AG09319 (cell line): Measurements from ENCODE around the gene C2orf42.
"Not testable (repeated sequence)": the region's sequence is repeated elsewhere in the genome, so short reads cannot be mapped to it uniquely, and the experiment has no call there.

Source experiments
- DNase-seq: peaks from one replicate; pipeline ENCODE4 v3.0.0-alpha.2; 2010; ENCODE audit warnings: low read depth; ENCODE audit errors: extremely low read depth
- CTCF ChIP-seq: IDR thresholded peaks from 2 replicates; pipeline ENCODE4 v1.5.1; 2011; ENCODE audit warnings: low read depth, mild to moderate bottlenecking, inconsistent platforms, low read length, moderate library complexity

C2orf42 gene

GRCh38 chr2:70161069-70161534 lies 29.7 kb downstream of the C2orf42 start:
- DNase-seq: no peak
- no peak for TF ChIP-seq CTCF

- no peak for TF ChIP-seq CTCF
- no peak for DNase-seq
Measured at GRCh38 chr2:70160545-70160944, 30.3 kb downstream of the C2orf42 start.

- DNase-seq: not testable (repeated sequence)
Measured at GRCh38 chr2:70149130-70149686, 41.6 kb downstream of the C2orf42 start.

GRCh38 chr2:70148211-70148760 lies 42.5 kb downstream of the C2orf42 start:
- not testable (repeated sequence) for DNase-seq

- TF ChIP-seq CTCF: no peak
- DNase-seq: no peak
Measured at GRCh38 chr2:70145851-70146739, 44.7 kb downstream of the C2orf42 start.

GRCh38 chr2:70145144-70145490 lies 45.7 kb downstream of the C2orf42 start:
- no peak for DNase-seq
- no peak for TF ChIP-seq CTCF

- DNase-seq: no peak
- no peak for TF ChIP-seq CTCF
Measured at GRCh38 chr2:70144443-70145143, 46.2 kb downstream of the C2orf42 start.
